Prostate gland (tissue), 2 donors: ENCODE measurements around the gene RABAC1. TPM values are rescaled to one million over a fixed set of nuclear protein-coding genes. Genes with fewer than 3 reads are reported as not detected.
"Not testable (repeated sequence)": the region's sequence is repeated elsewhere in the genome, so short reads cannot be mapped to it uniquely, and the experiment has no call there.

ENCODE experiments used
- DNase-seq: peaks from one replicate; pipeline ENCODE4 v3.0.0-alpha.2; 2019; ENCODE audit warnings: low spot score
- H3K27ac ChIP-seq, 2 donors: fragments of 200-600 bp; sonication (generic); 2 replicates each; pipeline ENCODE4 v1.5.1; 2017 to 2019
- H3K27me3 ChIP-seq: fragments of 200-600 bp; sonication (generic); replicated peaks from 2 replicates; pipeline ENCODE4 v1.5.1; 2019; ENCODE audit not compliant: insufficient read depth
- H3K36me3 ChIP-seq, 2 donors: fragments of 200-600 bp; sonication (generic); 1 replicate in 1 of 2; 2 replicates in 1 of 2; pipeline versions ENCODE4 v1.5.1 to v1.8.1; 2017 to 2019
- H3K4me1 ChIP-seq: fragments of 200-600 bp; sonication (generic); replicated peaks from 2 replicates; pipeline ENCODE4 v1.5.1; 2019
- H3K4me3 ChIP-seq, 2 donors: fragments of 200-600 bp; sonication (generic); 2 replicates each; pipeline ENCODE4 v1.5.1; 2017 to 2019
- H3K9me3 ChIP-seq: fragments of 200-600 bp; sonication (generic); 2 replicates; pipeline ENCODE4 v1.5.1; 2017
- CTCF ChIP-seq, 4 experiments: fragments of 200-600 bp in 2 of 4; fragments of 450-650 bp in 2 of 4; sonication (generic) in 2 of 4; IDR thresholded peaks; 1 replicate in 3 of 4; 2 replicates in 1 of 4; pipeline ENCODE4 v1.5.1; 2016 to 2019; ENCODE audit warnings: antibody characterized with exemption in 4 of 4, mild to moderate bottlenecking in 2 of 4, moderate library complexity in 2 of 4
- POLR2A ChIP-seq: fragments of 450-650 bp; IDR thresholded peaks from one replicate; pipeline ENCODE4 v1.6.1; 2016; ENCODE audit warnings: antibody characterized with exemption, mild to moderate bottlenecking
- POLR2AphosphoS5 ChIP-seq: sonication (generic); formaldehyde crosslinking; IDR thresholded peaks from one replicate; pipeline ENCODE4 v1.6.1; 2017; ENCODE audit warnings: antibody characterized with exemption
- WGBS: methylation state at CpG from one replicate; pipeline ENCODE4 v1.1.5; 2018; 5-methylcytosine and 5-hydroxymethylcytosine counted together
- intact Hi-C: fragments of 100-400 bp; cut with DNase I; formaldehyde crosslinking; loops from one replicate; pipeline ENCODE4 v1.14.2; 2022
- total RNA-seq, 2 donors: library from RNA; depleted of rRNA; stranded (reverse); fragments of >200 nt; gene quantifications; one replicate each; pipeline ENCODE4 v1.1.0, GENCODE V29; 2016

RABAC1 gene
- total RNA-seq, 2 donors from 2014 or later, result 153 to 168 TPM

- no peaks in the 10 kb centered on the region for H3K9me3 ChIP-seq
- H3K36me3 ChIP-seq, result no peaks in the 10 kb centered on the region
- peaks cover 23% of the 10 kb centered on the region for H3K27me3 ChIP-seq
- intact Hi-C loops, result no loop called here
- no peaks in the 10 kb centered on the region for H3K4me1 ChIP-seq
- 82% methylated on average over 6 of the region's 6 CpGs for WGBS
- no peak for TF ChIP-seq POLR2AphosphoS5
- no peak for TF ChIP-seq CTCF (IDR thresholded peaks at IDR 0.05)
- TF ChIP-seq POLR2A, result no peak
- H3K27ac ChIP-seq, result no peak overlapping the region
- no peak overlapping the region for H3K4me3 ChIP-seq
- no peak for DNase-seq
These were observed 41.0 kb downstream of the RABAC1 start for GRCh38 chr19:41918095-41918494.

- no peak for TF ChIP-seq CTCF (IDR thresholded peaks at IDR 0.05)
- no peak for TF ChIP-seq POLR2AphosphoS5
- TF ChIP-seq POLR2A, result no peak
- H3K4me1 ChIP-seq, result no peaks in the 10 kb centered on the region
- H3K36me3 ChIP-seq, result no peaks in the 10 kb centered on the region
- no peak for DNase-seq
- 56% methylated on average over 12 of the region's 12 CpGs for WGBS
- no peak overlapping the region for H3K27ac ChIP-seq
- no peak overlapping the region for H3K4me3 ChIP-seq
- H3K27me3 ChIP-seq, result peaks cover 23% of the 10 kb centered on the region
- intact Hi-C loops, result no loop called here
- no peaks in the 10 kb centered on the region for H3K9me3 ChIP-seq
These were observed 41.4 kb downstream of the RABAC1 start for GRCh38 chr19:41917676-41918075.

GRCh38 chr19:41915776-41916414, 43.2 kb downstream of the RABAC1 start:
- no peak overlapping the region for H3K27ac ChIP-seq
- intact Hi-C loops, result no loop called here
- no peaks in the 10 kb centered on the region for H3K4me1 ChIP-seq
- DNase-seq, result no peak
- H3K4me3 ChIP-seq, result no peak overlapping the region
- H3K9me3 ChIP-seq, result no peaks in the 10 kb centered on the region
- H3K27me3 ChIP-seq, result peaks cover 14% of the 10 kb centered on the region
- 36% methylated on average over 26 of the region's 27 CpGs for WGBS
- no peak for TF ChIP-seq CTCF (IDR thresholded peaks at IDR 0.05)
- TF ChIP-seq POLR2A, result no peak
- TF ChIP-seq POLR2AphosphoS5, result no peak
- H3K36me3 ChIP-seq, result no peaks in the 10 kb centered on the region

GRCh38 chr19:41915021-41915775, 43.9 kb downstream of the RABAC1 start:
- intact Hi-C loops, result no loop called here
- H3K27ac ChIP-seq, result no peak overlapping the region
- TF ChIP-seq POLR2A (no peak), POLR2AphosphoS5 (no peak), CTCF (IDR thresholded peaks at IDR 0.05) (no peak)
- H3K4me3 ChIP-seq, result no peak overlapping the region
- no peak for DNase-seq
- H3K36me3 ChIP-seq, result no peaks in the 10 kb centered on the region
- no peaks in the 10 kb centered on the region for H3K9me3 ChIP-seq
- peaks cover 14% of the 10 kb centered on the region for H3K27me3 ChIP-seq
- WGBS, result 4% methylated on average over 38 of the region's 38 CpGs
- no peaks in the 10 kb centered on the region for H3K4me1 ChIP-seq

- H3K9me3 ChIP-seq, H3K4me3 ChIP-seq, DNase-seq, H3K27ac ChIP-seq, H3K36me3 ChIP-seq, intact Hi-C loops, H3K4me1 ChIP-seq: not testable (repeated sequence)
- WGBS, result 0% methylated on average over 2 of the region's 5 CpGs
- peaks cover 14% of the 10 kb centered on the region for H3K27me3 ChIP-seq
These were observed 44.7 kb downstream of the RABAC1 start for GRCh38 chr19:41914424-41914834.
